A549 (cell line): ENCODE measurements around the gene ADARB2. TPM values are rescaled to one million over a fixed set of nuclear protein-coding genes. Genes with fewer than 3 reads are reported as not detected.

Experiments
- ATAC-seq, 2 experiments: fragments of 200-7000 bp in 1 of 2; fragments of >200 bp in 1 of 2; cut with Nextera tagmentation in 1 of 2; cut with Tn5 transposase in 1 of 2; 3 replicates each; pipeline versions ENCODE4 v1.8.0 to v1.9.1; 2018 to 2020; ENCODE audit warnings: mild to moderate bottlenecking in 1 of 2, moderate library complexity in 1 of 2
- CTCF ChIA-PET: fragments of 300-600 bp; sonication (Branson Sonifier 250); formaldehyde crosslinking; extraction: SDS; loops from one replicate; lab custom pipeline; 2021; ENCODE audit warnings: antibody characterized with exemption, inconsistent platforms; lab: Yijun Ruan, JAX
- POLR2A ChIA-PET: fragments of 350-600 bp; formaldehyde crosslinking; extraction: SDS; loops from one replicate; lab custom pipeline; 2021; ENCODE audit warnings: antibody characterized with exemption, inconsistent platforms; lab: Yijun Ruan, JAX
- DNase-seq, 2 experiments: peaks; one replicate each; pipeline versions ENCODE4 v3.0.0 to v3.0.0-alpha.2; 2011 to 2016; ENCODE audit warnings: low read depth in 1 of 2, low spot score in 1 of 2
- FAIRE-seq: peaks from 2 replicates; lab custom pipeline; 2011; peaks lifted over from hg19 to GRCh38; lab: Jason Lieb, UNC
- H3K27ac ChIP-seq, 2 experiments: fragments of >200 bp; sonication (Bioruptor Twin); formaldehyde crosslinking; 3 replicates each; pipeline ENCODE4 v1.5.1; 2016 to 2017
- H3K4me1 ChIP-seq: fragments of >200 bp; sonication (Bioruptor Twin); formaldehyde crosslinking; 3 replicates; pipeline ENCODE4 v1.6.1; 2016
- H3K4me2 ChIP-seq: fragments of >200 bp; sonication (Bioruptor Twin); formaldehyde crosslinking; 3 replicates; pipeline ENCODE4 v1.6.1; 2016
- H3K4me3 ChIP-seq: fragments of >200 bp; sonication (Bioruptor Twin); formaldehyde crosslinking; 3 replicates; pipeline ENCODE4 v1.5.1; 2016
- H3K9me3 ChIP-seq: fragments of >200 bp; sonication (Bioruptor Twin); formaldehyde crosslinking; 3 replicates; pipeline ENCODE4 v1.6.1; 2016
- ATOH8 ChIP-seq: fragments of 250-450 bp; sonication (Bioruptor Pico); IDR thresholded peaks from 2 replicates; pipeline ENCODE4 v1.5.0; 2020; ENCODE audit warnings: low read depth, mild to moderate bottlenecking, moderate library complexity
- BCL3 ChIP-seq: fragments of >200 bp; sonication (Bioruptor Twin); formaldehyde crosslinking; IDR thresholded peaks from 3 replicates; pipeline ENCODE4 v1.6.1; 2016
- CHD2 ChIP-seq: fragments of 150-350 bp; IDR thresholded peaks from 2 replicates; pipeline ENCODE4 v1.6.1; 2014; ENCODE audit warnings: low read length; ENCODE audit not compliant: partially characterized antibody
- CHD4 ChIP-seq: fragments of 200-600 bp; sonication (generic); IDR thresholded peaks from 2 replicates; pipeline ENCODE4 v1.6.1; 2016; ENCODE audit warnings: antibody characterized with exemption, mild to moderate bottlenecking, borderline replicate concordance
- CTCF ChIP-seq: fragments of >200 bp; sonication (Bioruptor Twin); formaldehyde crosslinking; IDR thresholded peaks from 3 replicates; pipeline ENCODE4 v1.5.1; 2016
- EHMT2 ChIP-seq: fragments of 200-600 bp; sonication (generic); IDR thresholded peaks from 2 replicates; pipeline ENCODE4 v1.6.1; 2016; ENCODE audit warnings: antibody characterized with exemption, low read depth, mild to moderate bottlenecking, moderate library complexity
- ELK1 ChIP-seq: fragments of 150-350 bp; IDR thresholded peaks from 2 replicates; pipeline ENCODE4 v1.6.1; 2014; ENCODE audit warnings: low read depth, mild to moderate bottlenecking, low read length
- ESRRA ChIP-seq: fragments of 150-350 bp; IDR thresholded peaks from 2 replicates; pipeline ENCODE4 v1.6.1; 2014; ENCODE audit warnings: mild to moderate bottlenecking, low read length, borderline replicate concordance
- FOSB ChIP-seq: fragments of 250-450 bp; sonication (Bioruptor Pico); IDR thresholded peaks from 2 replicates; pipeline ENCODE4 v1.5.0; 2020; ENCODE audit warnings: mild to moderate bottlenecking, moderate library complexity
- FOSL2 ChIP-seq, 2 experiments: fragments of 450-650 bp in 1 of 2; fragments of >200 bp in 1 of 2; sonication (Bioruptor Twin) in 1 of 2; formaldehyde crosslinking; IDR thresholded peaks; 2 replicates each; pipeline versions ENCODE4 v1.5.0 to v1.6.1; 2016 to 2020; ENCODE audit warnings: mild to moderate bottlenecking in 1 of 2, moderate library complexity in 1 of 2
- HMGXB4 ChIP-seq: fragments of 250-450 bp; sonication (Bioruptor Pico); IDR thresholded peaks from 2 replicates; pipeline ENCODE4 v1.5.0; 2021; ENCODE audit warnings: mild to moderate bottlenecking, moderate library complexity, borderline replicate concordance
- HOXB13 ChIP-seq: fragments of 250-450 bp; sonication (Bioruptor Pico); IDR thresholded peaks from 2 replicates; pipeline ENCODE4 v1.5.0; 2020; ENCODE audit warnings: low read depth, mild to moderate bottlenecking, moderate library complexity
- HOXB5 ChIP-seq: fragments of 250-450 bp; sonication (Bioruptor Pico); IDR thresholded peaks from 2 replicates; pipeline ENCODE4 v1.5.0; 2020; ENCODE audit warnings: mild to moderate bottlenecking, moderate library complexity
- MAX ChIP-seq: IDR thresholded peaks from 2 replicates; pipeline ENCODE4 v1.6.1; 2012
- PBX3 ChIP-seq: IDR thresholded peaks from 2 replicates; pipeline ENCODE4 v1.6.1; 2012
- POLR2A ChIP-seq: IDR thresholded peaks from 2 replicates; pipeline ENCODE4 v1.6.1; 2012; ENCODE audit warnings: mild to moderate bottlenecking, low read length
- RAD21 ChIP-seq, 2 experiments: fragments of >200 bp in 1 of 2; sonication (Bioruptor Twin) in 1 of 2; formaldehyde crosslinking in 1 of 2; IDR thresholded peaks in 1 of 2; conservative IDR thresholded peaks in 1 of 2; 2 replicates in 1 of 2; 3 replicates in 1 of 2; pipeline ENCODE4 v1.6.1; 2012 to 2018; ENCODE audit warnings: inconsistent platforms in 1 of 2
- RARB ChIP-seq: fragments of 250-450 bp; sonication (Bioruptor Pico); IDR thresholded peaks from 2 replicates; pipeline ENCODE4 v1.8.0; 2021; ENCODE audit warnings: mild to moderate bottlenecking, moderate library complexity
- REST ChIP-seq: fragments of 200-600 bp; sonication (generic); IDR thresholded peaks from 2 replicates; pipeline ENCODE4 v1.6.1; 2016; ENCODE audit warnings: antibody characterized with exemption, mild to moderate bottlenecking, moderate library complexity
- TP53 ChIP-seq: fragments of 250-450 bp; sonication (Bioruptor Pico); IDR thresholded peaks from 2 replicates; pipeline ENCODE4 v1.5.0; 2021; ENCODE audit warnings: mild to moderate bottlenecking, moderate library complexity
- ZC3H11A ChIP-seq: fragments of 450-650 bp; IDR thresholded peaks from 2 replicates; pipeline ENCODE4 v1.6.1; 2014; ENCODE audit warnings: antibody characterized with exemption, mild to moderate bottlenecking
- WGBS: methylation state at CpG from one replicate; pipeline ENCODE4 v1.1.6; 2017; ENCODE audit errors: missing lambda C conversion rate; 5-methylcytosine and 5-hydroxymethylcytosine counted together
- polyA plus RNA-seq, 4 experiments: library from polyadenylated mRNA; depleted of rRNA in 3 of 4; stranded (reverse); fragments of >200 nt; fragmentation: RNase III in 1 of 4; extraction: RNeasy Plus Mini Kit Qiagen cat#74134 plus additional on column Dnase treatment in 1 of 4; gene quantifications; 2 replicates in 3 of 4; 3 replicates in 1 of 4; pipeline ENCODE4 v1.2.3, GENCODE V29; 2011 to 2017

Gene ADARB2
- polyA plus RNA-seq, 2 of the 4 experiments (the other 2 are of a cell fraction): not detected

GRCh38 chr10:1782841-1783240 lies 45.5 kb upstream of the ADARB2 start:
- Histone ChIP-seq H3K4me1 (no peaks in the 10 kb centered on the region), H3K4me2 (no peak overlapping the region), H3K9me3 (no peaks in the 10 kb centered on the region), H3K4me3 (no peak overlapping the region), H3K27ac (no peak overlapping the region)
- WGBS: 39% methylated on average over 5 of the region's 5 CpGs
- no peak for ATAC-seq
- ChIA-PET POLR2A (no interaction called here), CTCF (no interaction called here)
- DNase-seq: no peak
- TF ChIP-seq FOSL2 (IDR thresholded peaks at IDR 0.05) (no peak), FOSL2 (CRISPR knock-in tag; IDR thresholded peaks at IDR 0.05) (no peak), ESRRA (no peak), ZC3H11A (no peak)
- no peak for FAIRE-seq

GRCh38 chr10:1779796-1780195 lies 42.5 kb upstream of the ADARB2 start:
- ATAC-seq: no peak
- POLR2A ChIA-PET: no interaction called here
- Histone ChIP-seq H3K4me1 (no peaks in the 10 kb centered on the region), H3K4me2 (no peak overlapping the region), H3K27ac (no peak overlapping the region), H3K9me3 (no peaks in the 10 kb centered on the region), H3K4me3 (no peak overlapping the region)
- CTCF ChIA-PET: no interaction called here
- 17% methylated on average over 10 of the region's 10 CpGs for WGBS
- DNase-seq: no peak
- TF ChIP-seq MAX: no peak
- no peak for TF ChIP-seq FOSL2 (IDR thresholded peaks at IDR 0.05)
- TF ChIP-seq FOSL2 (CRISPR knock-in tag; IDR thresholded peaks at IDR 0.05): no peak
- no peak for TF ChIP-seq HOXB5 (CRISPR knock-in tag)
- TF ChIP-seq PBX3: no peak
- no peak for TF ChIP-seq ATOH8
- TF ChIP-seq HOXB13 (CRISPR knock-in tag): no peak
- TF ChIP-seq HMGXB4 (CRISPR knock-in tag): no peak
- TF ChIP-seq RARB (CRISPR knock-in tag): no peak
- no peak for TF ChIP-seq CTCF
- TF ChIP-seq RAD21 (conservative IDR thresholded peaks at IDR 0.05 in 1 of 2, IDR thresholded peaks at IDR 0.05 in 1 of 2): no peak
- no peak for TF ChIP-seq EHMT2
- TF ChIP-seq CHD2: no peak
- TF ChIP-seq POLR2A: no peak
- TF ChIP-seq REST: no peak
- TF ChIP-seq ESRRA: no peak
- no peak for TF ChIP-seq ELK1
- no peak for TF ChIP-seq TP53 (CRISPR knock-in tag)
- no peak for TF ChIP-seq CHD4
- no peak for TF ChIP-seq BCL3
- no peak for TF ChIP-seq FOSB
- FAIRE-seq: no peak
